ENCODE data around the gene POLR2L.

The POLR2L gene

GRCh38 chr11:876545-876944 lies 34.2 kb upstream of the POLR2L start:
- no peak for DNase-seq (ENCODE audit: low read depth in 1 of 2, low spot score in 1 of 2)
- TF ChIP-seq JUND (IDR thresholded peaks at IDR 0.05; ENCODE audit: low read depth) = no peak
- in situ Hi-C loops (cut with HindIII; ENCODE audit: low pct_unique_long_range_greater_than_20kb, low sequenced_read_pairs) = no loop called here

GRCh38 chr11:875769-876301 lies 33.5 kb upstream of the POLR2L start:
- TF ChIP-seq JUND (IDR thresholded peaks at IDR 0.05; ENCODE audit: low read depth) = no peak
- in situ Hi-C loops (cut with HindIII; ENCODE audit: low pct_unique_long_range_greater_than_20kb, low sequenced_read_pairs) = no loop called here

DNA sequence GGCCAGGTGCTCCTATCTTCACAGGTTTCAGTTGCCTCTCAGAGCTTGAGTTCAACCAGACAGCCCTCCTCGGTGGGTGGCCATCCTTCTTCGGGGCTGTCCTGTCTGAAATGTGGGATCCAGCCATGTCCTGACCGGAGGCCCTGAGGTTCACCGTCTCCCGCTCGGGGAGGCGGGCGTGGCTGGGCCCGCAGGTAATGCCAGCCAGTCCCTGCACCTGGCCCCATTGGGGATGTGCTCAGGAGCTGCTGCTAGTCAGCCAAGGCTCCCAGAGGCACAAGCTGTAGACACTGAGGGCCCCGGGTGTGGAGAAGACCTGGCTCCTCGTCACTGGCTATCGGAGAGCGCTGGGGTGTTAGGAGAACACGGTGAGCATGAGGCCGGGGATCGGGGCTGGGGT lies 32.9 kb upstream of the POLR2L start:
- in situ Hi-C loops (cut with HindIII; ENCODE audit: low pct_unique_long_range_greater_than_20kb, low sequenced_read_pairs) = no loop called here
- TF ChIP-seq JUND (IDR thresholded peaks at IDR 0.05; ENCODE audit: low read depth) = no peak
- DNase-seq (ENCODE audit: low read depth in 1 of 2, low spot score in 1 of 2) = no peak

More at GRCh38 chr11:875769-876301, 33.5 kb upstream of the POLR2L start:
- no peak for DNase-seq (ENCODE audit: low read depth in 1 of 2, low spot score in 1 of 2)

GRCh38 chr11:873706-874105 lies 31.4 kb upstream of the POLR2L start:
- TF ChIP-seq JUND (IDR thresholded peaks at IDR 0.05; ENCODE audit: low read depth) = no peak
- no peak for DNase-seq (ENCODE audit: low read depth in 1 of 2, low spot score in 1 of 2)
- in situ Hi-C loops (cut with HindIII; ENCODE audit: low pct_unique_long_range_greater_than_20kb, low sequenced_read_pairs) = no loop called here

GRCh38 chr11:872799-873198 lies 30.5 kb upstream of the POLR2L start:
- in situ Hi-C loops (cut with HindIII; ENCODE audit: low pct_unique_long_range_greater_than_20kb, low sequenced_read_pairs) = no loop called here
- TF ChIP-seq JUND (IDR thresholded peaks at IDR 0.05; ENCODE audit: low read depth) = no peak
- DNase-seq (ENCODE audit: low read depth in 1 of 2, low spot score in 1 of 2) = no peak

- no peak for DNase-seq (ENCODE audit: low read depth in 1 of 2, low spot score in 1 of 2)
- in situ Hi-C loops (cut with HindIII; ENCODE audit: low pct_unique_long_range_greater_than_20kb, low sequenced_read_pairs) = no loop called here
- TF ChIP-seq JUND (IDR thresholded peaks at IDR 0.05; ENCODE audit: low read depth) = no peak
These were observed 29.1 kb upstream of the POLR2L start for GRCh38 chr11:871472-871871.

DNA sequence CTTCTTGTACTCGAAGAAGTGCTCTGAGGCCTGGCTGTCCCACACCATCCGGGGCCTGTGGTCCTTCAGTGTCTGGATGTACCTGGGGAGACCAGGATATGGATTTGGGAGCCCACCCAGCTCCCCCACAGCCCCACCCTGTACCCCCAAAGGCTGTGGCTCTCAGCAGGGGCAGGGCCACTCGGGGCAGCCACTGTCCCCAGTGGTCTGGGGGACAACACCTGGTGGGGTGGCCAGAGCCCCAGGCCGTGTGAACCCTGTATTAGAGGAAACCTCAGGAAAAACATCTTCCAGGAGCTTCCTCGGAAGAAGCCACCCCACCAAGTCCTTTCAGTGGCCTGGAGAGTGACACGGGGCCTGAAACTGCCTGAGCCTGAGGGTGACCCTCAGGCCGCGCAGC lies 28.1 kb upstream of the POLR2L start:
- DNase-seq (ENCODE audit: low read depth in 1 of 2, low spot score in 1 of 2) = no peak
- in situ Hi-C loops (cut with HindIII; ENCODE audit: low pct_unique_long_range_greater_than_20kb, low sequenced_read_pairs) = no loop called here

DNA sequence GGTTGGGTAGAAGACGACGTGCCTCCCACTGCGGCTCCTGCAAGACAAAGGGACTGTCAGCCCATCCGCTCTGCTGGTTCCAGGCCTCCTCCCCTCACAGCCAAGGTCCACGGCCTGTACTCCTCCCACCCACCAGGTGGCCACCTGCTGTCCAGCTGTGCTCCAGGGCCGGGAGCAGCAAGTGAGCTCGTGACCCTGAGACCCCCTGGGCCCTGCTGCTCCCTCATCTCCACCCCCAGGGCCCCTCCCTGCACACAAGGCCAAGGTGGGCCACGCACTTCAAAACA lies 27.7 kb upstream of the POLR2L start:
- no peak for DNase-seq (ENCODE audit: low read depth in 1 of 2, low spot score in 1 of 2)
- in situ Hi-C loops (cut with HindIII; ENCODE audit: low pct_unique_long_range_greater_than_20kb, low sequenced_read_pairs) = no loop called here
- TF ChIP-seq JUND (IDR thresholded peaks at IDR 0.05; ENCODE audit: low read depth) = no peak

More for the DNA sequence above, 28.1 kb upstream of the POLR2L start:
- no peak for TF ChIP-seq JUND (IDR thresholded peaks at IDR 0.05; ENCODE audit: low read depth)

DNA sequence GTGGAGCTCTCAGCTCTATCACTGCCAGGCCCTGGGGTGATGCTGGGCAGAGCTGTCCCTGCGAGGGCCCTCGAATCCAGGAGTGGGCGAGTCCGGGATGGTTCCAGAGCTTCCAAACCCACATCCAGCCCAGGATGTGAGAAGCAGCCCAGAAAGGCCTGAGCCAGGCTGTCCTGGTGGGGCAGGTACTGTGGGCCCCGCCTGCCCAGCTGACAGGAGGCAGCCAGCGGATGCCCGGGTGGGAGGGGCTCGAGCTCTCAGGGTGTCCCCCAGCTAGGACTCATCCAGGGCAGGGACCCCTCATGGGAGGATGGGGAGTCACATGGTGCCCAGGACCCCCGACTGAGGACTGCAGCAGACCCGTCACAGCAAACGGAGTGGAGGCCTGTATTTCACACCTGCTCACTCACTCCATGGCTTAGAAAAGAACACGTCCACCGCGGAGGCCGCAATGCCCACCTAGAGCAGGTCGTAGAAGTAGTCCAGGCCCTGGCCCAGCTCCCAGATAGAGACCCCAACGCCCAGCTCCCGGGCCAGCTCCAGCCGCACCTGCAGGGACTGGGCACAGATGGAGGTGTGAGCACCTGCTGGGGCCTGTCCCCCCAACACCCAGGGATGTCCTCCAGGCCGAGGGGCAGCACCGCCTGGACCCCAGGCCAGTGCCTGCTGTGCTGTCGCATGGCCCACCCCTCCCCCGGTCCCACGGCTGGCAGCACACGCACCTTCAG lies 27.2 kb upstream of the POLR2L start:
- no peak for DNase-seq (ENCODE audit: low read depth in 1 of 2, low spot score in 1 of 2)
- in situ Hi-C loops (cut with HindIII; ENCODE audit: low pct_unique_long_range_greater_than_20kb, low sequenced_read_pairs) = no loop called here
- no peak for TF ChIP-seq JUND (IDR thresholded peaks at IDR 0.05; ENCODE audit: low read depth)

DNA sequence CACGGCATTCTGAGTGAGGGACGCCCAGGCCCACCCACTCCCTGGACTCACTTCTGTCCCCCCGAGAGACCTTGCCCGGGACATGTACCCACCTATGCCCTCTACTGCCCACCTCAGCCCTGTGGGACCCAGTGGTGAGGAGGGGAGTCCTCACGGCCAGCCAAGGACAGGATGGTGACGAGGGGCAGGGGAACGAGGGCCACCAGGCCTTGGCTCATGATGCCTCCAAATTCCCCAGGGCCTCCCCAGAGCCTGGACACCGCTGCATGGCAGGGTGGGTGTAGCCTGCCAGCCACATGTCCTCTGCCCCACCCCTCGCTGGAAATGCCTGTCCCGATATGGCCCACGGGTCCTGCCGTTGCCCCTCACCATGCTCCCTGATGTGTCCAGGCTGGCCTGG lies 26.5 kb upstream of the POLR2L start:
- in situ Hi-C loops (cut with HindIII; ENCODE audit: low pct_unique_long_range_greater_than_20kb, low sequenced_read_pairs) = no loop called here
- no peak for DNase-seq (ENCODE audit: low read depth in 1 of 2, low spot score in 1 of 2)
- TF ChIP-seq JUND (IDR thresholded peaks at IDR 0.05; ENCODE audit: low read depth) = no peak

- no peak for DNase-seq (ENCODE audit: low read depth in 1 of 2, low spot score in 1 of 2)
- no peak for TF ChIP-seq JUND (IDR thresholded peaks at IDR 0.05; ENCODE audit: low read depth)
- in situ Hi-C loops (cut with HindIII; ENCODE audit: low pct_unique_long_range_greater_than_20kb, low sequenced_read_pairs) = no loop called here
These were observed 26.1 kb upstream of the POLR2L start for GRCh38 chr11:868394-868793.

GRCh38 chr11:867856-868358 lies 25.6 kb upstream of the POLR2L start:
- no peak for TF ChIP-seq JUND (IDR thresholded peaks at IDR 0.05; ENCODE audit: low read depth)
- no peak for DNase-seq (ENCODE audit: low read depth in 1 of 2, low spot score in 1 of 2)
- in situ Hi-C loops (cut with HindIII; ENCODE audit: low pct_unique_long_range_greater_than_20kb, low sequenced_read_pairs) = no loop called here

- in situ Hi-C loops (cut with HindIII; ENCODE audit: low pct_unique_long_range_greater_than_20kb, low sequenced_read_pairs) = no loop called here
- TF ChIP-seq JUND (IDR thresholded peaks at IDR 0.05; ENCODE audit: low read depth) = no peak
These were observed 24.2 kb upstream of the POLR2L start for GRCh38 chr11:866481-866880.

More at GRCh38 chr11:866481-866880, 24.2 kb upstream of the POLR2L start:
- DNase-seq (ENCODE audit: low read depth in 1 of 2, low spot score in 1 of 2) = no peak

All from T47D (cell line).